Limb (tissue), 2 donors: Measurements from ENCODE around the gene CNTNAP2.
"Not testable (repeated sequence)": the region's sequence is repeated elsewhere in the genome, so short reads cannot be mapped to it uniquely, and the experiment has no call there.

Experiments used
- DNase-seq, 2 donors: peaks; one replicate each; pipeline ENCODE4 v3.0.0-alpha.2; 2016; ENCODE audit errors: extremely low spot score in 2 of 2

The CNTNAP2 gene

DNA sequence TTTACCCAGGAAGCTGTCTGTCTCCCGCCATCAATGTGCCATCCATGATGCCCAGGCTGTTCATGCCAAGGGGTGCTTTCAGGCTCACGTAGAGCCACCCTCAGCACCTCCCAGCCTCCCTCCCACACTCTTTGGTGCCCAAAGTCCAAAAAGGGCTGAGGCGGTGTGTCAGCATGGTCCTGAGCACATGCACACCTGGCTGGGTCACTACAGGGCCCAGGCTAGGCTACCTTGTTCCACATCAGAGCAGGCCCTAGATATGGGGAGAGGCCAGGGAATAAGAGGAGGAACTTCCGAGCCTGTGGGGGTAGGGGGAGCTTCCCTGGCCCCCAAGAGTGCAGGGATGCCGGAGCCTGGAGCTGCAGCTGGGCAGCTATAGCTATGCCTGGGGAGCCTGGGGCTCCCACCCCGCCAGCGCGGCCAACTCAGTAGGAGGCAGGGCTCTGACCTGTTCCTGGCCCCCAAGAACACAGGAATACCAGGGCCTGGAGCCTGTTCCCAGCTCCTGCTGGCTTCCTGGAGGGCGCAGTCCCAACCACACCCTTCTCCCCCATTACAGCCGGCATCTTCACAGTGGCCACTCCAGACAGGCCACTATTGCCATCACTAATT lies 2340.8 kb downstream of the CNTNAP2 start:
- DNase-seq: no peak

DNA sequence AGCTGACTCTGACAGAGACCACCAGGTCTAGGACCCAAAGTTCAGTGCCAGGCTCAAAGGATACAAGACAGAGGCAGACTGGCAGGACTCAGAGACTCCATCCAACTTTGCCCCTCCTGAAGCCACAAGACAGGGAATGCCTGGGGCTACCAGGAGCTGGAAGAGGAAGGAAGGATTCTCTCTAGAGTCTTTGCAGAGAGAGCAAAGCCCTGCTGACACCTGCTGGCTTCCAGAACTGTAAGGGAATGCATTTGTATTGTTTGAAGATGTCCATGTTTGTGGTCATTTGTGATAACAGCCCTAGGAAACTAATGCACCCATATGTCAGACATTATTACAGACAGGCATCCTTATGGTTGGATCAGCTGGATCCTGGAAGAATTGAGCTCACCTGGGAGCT lies 2341.7 kb downstream of the CNTNAP2 start:
- no peak for DNase-seq

DNA sequence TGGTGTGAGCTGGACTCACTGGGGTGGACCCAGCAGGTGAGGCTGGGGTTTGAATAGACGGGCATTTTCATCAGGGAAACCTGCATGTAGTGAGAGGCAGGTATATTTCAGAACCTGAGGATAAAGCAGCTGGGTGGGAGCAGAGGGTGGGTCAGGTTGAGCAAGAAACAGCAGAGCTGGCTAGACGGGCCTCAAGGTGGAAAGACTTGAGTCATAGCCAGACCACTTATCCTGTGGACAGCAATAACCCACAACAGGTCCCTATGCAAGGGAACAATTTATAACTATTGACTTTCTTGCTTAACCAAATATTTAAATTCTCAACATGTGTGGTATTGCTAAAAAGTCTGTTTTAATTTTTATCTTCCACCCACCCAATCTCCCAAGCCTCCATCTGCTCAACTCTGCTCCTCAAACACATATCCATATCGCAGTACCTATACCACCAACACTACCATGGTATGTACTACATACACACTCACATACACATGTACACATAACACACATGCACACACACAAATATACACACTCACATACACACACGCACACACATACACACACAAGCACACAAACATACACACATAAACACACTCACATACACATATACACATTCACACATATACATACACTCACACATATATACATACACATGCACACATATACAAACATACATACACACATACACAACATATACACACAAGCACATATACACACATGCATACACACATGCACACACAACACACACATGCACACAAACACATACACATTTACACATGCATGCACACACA lies 2345.0 kb downstream of the CNTNAP2 start:
- no peak for DNase-seq

DNA sequence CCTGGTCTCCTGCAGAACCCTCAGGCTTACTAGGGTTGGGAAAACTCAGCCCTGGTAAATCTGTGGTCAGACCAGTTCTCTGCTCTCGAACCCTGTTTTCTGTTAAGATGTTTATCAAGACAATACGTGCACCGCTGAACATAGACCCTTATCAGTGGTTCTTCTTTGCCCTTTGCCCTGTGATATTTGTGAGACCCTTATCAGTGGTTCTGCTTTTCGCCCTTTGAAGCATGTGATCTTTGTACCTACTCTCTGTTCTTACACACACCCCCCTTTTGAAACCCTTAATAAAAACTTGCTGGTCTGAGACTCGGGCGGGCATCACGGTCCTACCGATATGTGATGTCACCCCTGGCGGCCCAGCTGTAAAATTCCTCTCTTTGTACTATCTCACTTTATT lies 2346.2 kb downstream of the CNTNAP2 start:
- not testable (repeated sequence) for DNase-seq

DNA sequence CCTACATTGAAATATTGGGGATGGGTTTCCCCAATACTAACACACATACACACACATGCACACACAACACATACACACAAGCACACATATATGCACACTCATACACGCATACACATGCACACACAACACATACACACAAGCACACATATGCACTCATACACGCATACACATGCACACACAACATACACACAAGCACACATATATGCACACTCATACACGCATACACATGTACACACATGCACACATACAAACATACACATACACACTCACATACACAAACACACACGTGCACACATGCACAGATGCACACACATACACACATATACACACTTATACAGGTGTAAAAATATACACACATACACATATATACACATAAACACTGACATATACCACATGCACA lies 2346.6 kb downstream of the CNTNAP2 start:
- DNase-seq: no peak

DNA sequence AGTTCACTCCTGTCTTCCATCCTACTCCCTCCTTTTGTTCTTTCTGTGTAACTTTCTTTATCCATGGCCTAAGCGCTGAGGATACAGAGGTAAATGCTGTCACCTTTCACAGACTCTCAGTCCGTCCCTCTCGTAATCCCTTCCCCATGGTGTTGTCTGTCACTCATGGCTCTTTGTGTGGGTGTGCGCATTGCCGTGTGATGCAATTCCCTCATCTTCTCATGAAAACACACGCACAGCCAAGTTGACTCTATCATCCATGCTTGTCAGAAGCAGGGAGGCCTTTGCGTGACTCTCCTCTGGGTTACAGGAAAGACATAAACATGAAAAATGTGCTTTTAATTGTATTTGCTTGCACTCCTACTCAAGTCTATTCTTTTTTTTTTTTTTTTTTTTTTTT lies 2348.3 kb downstream of the CNTNAP2 start:
- DNase-seq: no peak

DNA sequence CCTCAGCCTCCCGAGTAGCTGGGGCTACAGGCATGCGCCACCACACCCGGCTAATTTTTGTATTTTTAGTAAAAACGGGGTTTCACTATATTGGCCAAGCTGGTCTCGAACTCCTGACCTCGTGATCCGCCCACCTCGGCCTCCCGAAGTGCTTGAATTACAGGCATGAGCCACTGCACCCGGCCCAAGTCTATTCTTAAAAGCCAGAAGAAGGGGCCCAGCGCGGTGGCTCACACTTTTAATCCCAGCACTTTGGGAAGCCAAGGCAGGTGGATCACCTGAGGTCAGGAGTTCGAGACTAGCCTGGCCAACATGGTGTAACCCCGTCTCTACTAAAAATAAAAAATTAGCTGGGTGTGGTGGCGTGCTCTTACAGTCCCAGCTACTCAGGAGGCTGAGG lies 2348.8 kb downstream of the CNTNAP2 start:
- not testable (repeated sequence) for DNase-seq

DNA sequence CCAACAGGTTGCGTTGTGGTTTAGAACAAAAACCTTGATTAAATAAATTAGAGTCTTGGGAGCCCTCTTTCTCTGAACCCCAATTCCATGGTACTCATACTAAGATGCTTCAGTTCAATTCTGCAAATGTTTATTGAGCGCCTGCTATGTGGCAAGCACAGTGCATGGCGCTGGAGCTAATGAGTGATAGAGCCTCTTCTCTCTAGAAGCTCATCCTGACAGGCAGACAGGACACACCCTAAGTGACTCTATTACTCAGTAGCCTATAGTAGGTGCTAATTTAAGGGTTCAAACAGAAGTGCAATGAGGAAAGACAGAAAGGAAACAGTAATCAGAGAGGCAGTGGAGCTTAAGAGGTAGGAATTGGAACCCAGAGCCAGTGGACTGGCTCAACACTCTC lies 2349.5 kb downstream of the CNTNAP2 start:
- no peak for DNase-seq

DNA sequence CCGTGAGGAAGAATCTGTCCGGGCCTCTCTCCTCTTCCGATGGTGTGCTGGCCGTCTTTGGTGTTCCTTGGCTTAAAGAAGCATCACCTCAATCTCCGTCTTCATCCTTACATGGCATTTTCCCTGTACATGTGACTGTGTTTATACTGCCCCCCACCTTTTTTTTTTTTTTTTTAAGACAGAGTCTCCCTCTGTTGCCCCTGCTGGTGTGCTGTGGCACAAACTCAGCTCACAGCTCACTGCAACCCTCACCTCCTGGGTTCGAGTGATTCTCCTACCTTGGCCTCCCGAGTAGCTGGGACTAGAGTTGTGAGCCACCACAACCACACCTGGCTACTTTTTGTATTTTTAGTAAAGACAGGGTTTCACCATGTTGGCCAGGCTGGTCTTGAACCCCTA lies 2352.1 kb downstream of the CNTNAP2 start:
- DNase-seq: no peak
